Measurements from ENCODE around the gene HS6ST3. TPM values are rescaled to one million over a fixed set of nuclear protein-coding genes. Genes with fewer than 3 reads are reported as not detected.

HS6ST3 gene
- total and polyA plus RNA-seq, 2 of the 13 experiments (the other 11 are each of a cell fraction or from before 2014, with no cell fraction given): not detected

DNA sequence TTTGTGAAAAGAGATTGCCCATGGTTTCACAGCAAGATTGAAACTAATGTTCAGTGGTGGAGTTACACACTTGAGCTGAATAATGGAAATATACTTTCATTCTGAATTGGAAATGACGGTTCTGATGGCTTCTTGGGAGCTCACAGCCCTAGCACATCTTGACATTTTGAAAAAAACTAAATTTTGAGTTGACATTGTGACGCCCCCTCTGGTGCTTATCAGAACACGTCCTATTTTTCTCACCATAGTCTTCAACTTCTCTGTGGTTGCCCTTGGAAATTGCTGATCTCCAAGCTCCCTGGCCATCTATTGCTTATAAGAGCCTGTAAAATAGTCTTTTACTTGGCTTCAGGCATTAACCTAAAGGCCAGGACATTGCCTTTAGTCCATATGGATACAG, 702.3 kb downstream of the HS6ST3 start:
- BruUV-seq (replicated peaks): no TSS peak
- Histone ChIP-seq H3K9ac (ENCODE audit: insufficient read depth, low read depth, low read length) (no peak overlapping the region), H2AFZ (ENCODE audit: low read length) (no peak overlapping the region), H3K9me3 (ENCODE audit: low read length) (no peaks in the 10 kb centered on the region), H3K4me3 (replicated peaks in 1 of 3; ENCODE audit: insufficient read depth in 1 of 3, low read depth in 2 of 3, low read length in 3 of 3) (no peak overlapping the region), H3K27me3 (ENCODE audit: control insufficient read depth in 1 of 2, insufficient read depth in 2 of 2, low read length in 2 of 2) (peaks cover 0 to 1% of the 10 kb centered on the region in 2 experiments; a peak in 2 of 5 replicates), H3K27ac (ENCODE audit: extremely low read length, insufficient read depth, low read length) (no peak overlapping the region), H3K4me1 (ENCODE audit: insufficient read depth, low read length) (no peaks in the 10 kb centered on the region), H4K20me1 (ENCODE audit: insufficient read depth, low read length) (no peaks in the 10 kb centered on the region), H3K79me2 (ENCODE audit: insufficient read depth, low read length) (no peaks in the 10 kb centered on the region), H3K36me3 (replicated peaks in 1 of 2; ENCODE audit: control insufficient read depth in 1 of 2, insufficient read depth in 2 of 2, low read length in 2 of 2) (no peaks in the 10 kb centered on the region), H3K4me2 (ENCODE audit: low read depth, low read length) (no peak overlapping the region)
- in situ Hi-C loops (cut with HindIII; ENCODE audit: extremely low pct_ligation_motif_present, low pct_unique_long_range_greater_than_20kb): no loop called here
- CTCF ChIA-PET (ENCODE audit: low intra/inter-chr PET ratio, low total read pairs): no interaction called here
- POLR2A ChIA-PET: no interaction called here
- WGBS (ENCODE audit: low lambda C conversion rate): 11% methylated on average over 3 of the region's 3 CpGs
- intact Hi-C loops (cut with micrococcal nuclease; ENCODE audit: unreplicated experiment): no loop called here
- FAIRE-seq (no peak), ATAC-seq (no peak), DNase-seq (ENCODE audit: low spot score) (no peak)
- TF ChIP-seq, protein P1, sequence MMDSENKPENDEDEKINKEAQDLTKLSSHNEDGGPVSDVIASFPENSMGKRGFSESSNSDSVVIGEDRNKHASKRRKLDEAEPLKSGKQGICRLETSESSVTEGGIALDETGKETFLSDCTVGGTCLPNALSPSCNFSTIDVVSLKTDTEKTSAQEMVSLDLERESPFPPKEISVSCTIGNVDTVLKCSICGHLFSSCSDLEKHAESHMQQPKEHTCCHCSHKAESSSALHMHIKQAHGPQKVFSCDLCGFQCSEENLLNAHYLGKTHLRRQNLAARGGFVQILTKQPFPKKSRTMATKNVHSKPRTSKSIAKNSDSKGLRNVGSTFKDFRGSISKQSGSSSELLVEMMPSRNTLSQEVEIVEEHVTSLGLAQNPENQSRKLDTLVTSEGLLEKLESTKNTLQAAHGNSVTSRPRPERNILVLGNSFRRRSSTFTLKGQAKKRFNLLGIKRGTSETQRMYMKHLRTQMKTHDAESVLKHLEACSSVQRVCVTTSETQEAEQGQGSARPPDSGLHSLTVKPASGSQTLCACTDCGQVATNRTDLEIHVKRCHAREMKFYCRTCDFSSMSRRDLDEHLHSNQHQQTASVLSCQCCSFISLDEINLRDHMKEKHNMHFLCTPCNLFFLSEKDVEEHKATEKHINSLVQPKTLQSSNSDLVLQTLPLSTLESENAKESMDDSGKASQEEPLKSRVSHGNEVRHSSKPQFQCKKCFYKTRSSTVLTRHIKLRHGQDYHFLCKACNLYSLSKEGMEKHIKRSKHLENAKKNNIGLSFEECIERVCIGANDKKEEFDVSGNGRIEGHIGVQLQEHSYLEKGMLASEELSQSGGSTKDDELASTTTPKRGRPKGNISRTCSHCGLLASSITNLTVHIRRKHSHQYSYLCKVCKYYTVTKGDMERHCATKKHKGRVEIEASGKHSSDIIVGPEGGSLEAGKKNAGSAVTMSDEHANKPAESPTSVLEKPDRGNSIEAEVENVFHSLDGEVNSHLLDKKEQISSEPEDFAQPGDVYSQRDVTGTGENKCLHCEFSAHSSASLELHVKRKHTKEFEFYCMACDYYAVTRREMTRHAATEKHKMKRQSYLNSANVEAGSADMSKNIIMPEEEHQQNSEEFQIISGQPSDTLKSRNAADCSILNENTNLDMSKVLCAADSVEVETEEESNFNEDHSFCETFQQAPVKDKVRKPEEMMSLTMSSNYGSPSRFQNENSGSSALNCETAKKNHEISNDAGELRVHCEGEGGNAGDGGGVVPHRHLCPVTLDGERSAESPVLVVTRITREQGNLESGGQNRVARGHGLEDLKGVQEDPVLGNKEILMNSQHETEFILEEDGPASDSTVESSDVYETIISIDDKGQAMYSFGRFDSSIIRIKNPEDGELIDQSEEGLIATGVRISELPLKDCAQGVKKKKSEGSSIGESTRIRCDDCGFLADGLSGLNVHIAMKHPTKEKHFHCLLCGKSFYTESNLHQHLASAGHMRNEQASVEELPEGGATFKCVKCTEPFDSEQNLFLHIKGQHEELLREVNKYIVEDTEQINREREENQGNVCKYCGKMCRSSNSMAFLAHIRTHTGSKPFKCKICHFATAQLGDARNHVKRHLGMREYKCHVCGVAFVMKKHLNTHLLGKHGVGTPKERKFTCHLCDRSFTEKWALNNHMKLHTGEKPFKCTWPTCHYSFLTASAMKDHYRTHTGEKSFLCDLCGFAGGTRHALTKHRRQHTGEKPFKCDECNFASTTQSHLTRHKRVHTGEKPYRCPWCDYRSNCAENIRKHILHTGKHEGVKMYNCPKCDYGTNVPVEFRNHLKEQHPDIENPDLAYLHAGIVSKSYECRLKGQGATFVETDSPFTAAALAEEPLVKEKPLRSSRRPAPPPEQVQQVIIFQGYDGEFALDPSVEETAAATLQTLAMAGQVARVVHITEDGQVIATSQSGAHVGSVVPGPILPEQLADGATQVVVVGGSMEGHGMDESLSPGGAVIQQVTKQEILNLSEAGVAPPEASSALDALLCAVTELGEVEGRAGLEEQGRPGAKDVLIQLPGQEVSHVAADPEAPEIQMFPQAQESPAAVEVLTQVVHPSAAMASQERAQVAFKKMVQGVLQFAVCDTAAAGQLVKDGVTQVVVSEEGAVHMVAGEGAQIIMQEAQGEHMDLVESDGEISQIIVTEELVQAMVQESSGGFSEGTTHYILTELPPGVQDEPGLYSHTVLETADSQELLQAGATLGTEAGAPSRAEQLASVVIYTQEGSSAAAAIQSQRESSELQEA (CRISPR knock-in tag; IDR thresholded peaks at IDR 0.05; ENCODE audit: not compliant biosample characterization): no peak
- TF ChIP-seq RAD21 (CRISPR knock-in tag; IDR thresholded peaks at IDR 0.05): no peak
- TF ChIP-seq, protein P2, sequence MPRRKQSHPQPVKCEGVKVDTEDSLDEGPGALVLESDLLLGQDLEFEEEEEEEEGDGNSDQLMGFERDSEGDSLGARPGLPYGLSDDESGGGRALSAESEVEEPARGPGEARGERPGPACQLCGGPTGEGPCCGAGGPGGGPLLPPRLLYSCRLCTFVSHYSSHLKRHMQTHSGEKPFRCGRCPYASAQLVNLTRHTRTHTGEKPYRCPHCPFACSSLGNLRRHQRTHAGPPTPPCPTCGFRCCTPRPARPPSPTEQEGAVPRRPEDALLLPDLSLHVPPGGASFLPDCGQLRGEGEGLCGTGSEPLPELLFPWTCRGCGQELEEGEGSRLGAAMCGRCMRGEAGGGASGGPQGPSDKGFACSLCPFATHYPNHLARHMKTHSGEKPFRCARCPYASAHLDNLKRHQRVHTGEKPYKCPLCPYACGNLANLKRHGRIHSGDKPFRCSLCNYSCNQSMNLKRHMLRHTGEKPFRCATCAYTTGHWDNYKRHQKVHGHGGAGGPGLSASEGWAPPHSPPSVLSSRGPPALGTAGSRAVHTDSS (CRISPR knock-in tag; conservative IDR thresholded peaks at IDR 0.05): no peak
- TF ChIP-seq, protein P3, sequence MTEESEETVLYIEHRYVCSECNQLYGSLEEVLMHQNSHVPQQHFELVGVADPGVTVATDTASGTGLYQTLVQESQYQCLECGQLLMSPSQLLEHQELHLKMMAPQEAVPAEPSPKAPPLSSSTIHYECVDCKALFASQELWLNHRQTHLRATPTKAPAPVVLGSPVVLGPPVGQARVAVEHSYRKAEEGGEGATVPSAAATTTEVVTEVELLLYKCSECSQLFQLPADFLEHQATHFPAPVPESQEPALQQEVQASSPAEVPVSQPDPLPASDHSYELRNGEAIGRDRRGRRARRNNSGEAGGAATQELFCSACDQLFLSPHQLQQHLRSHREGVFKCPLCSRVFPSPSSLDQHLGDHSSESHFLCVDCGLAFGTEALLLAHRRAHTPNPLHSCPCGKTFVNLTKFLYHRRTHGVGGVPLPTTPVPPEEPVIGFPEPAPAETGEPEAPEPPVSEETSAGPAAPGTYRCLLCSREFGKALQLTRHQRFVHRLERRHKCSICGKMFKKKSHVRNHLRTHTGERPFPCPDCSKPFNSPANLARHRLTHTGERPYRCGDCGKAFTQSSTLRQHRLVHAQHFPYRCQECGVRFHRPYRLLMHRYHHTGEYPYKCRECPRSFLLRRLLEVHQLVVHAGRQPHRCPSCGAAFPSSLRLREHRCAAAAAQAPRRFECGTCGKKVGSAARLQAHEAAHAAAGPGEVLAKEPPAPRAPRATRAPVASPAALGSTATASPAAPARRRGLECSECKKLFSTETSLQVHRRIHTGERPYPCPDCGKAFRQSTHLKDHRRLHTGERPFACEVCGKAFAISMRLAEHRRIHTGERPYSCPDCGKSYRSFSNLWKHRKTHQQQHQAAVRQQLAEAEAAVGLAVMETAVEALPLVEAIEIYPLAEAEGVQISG (CRISPR knock-in tag; IDR thresholded peaks at IDR 0.05): no peak
- TF ChIP-seq HMG20A (CRISPR knock-in tag; IDR thresholded peaks at IDR 0.05; ENCODE audit: borderline replicate concordance): no peak
- no peak for TF ChIP-seq FOSL1 (CRISPR knock-in tag; IDR thresholded peaks at IDR 0.05; ENCODE audit: borderline replicate concordance)
- no peak for TF ChIP-seq ZNF709 (CRISPR knock-in tag; IDR thresholded peaks at IDR 0.05)
- TF ChIP-seq, protein P4, sequence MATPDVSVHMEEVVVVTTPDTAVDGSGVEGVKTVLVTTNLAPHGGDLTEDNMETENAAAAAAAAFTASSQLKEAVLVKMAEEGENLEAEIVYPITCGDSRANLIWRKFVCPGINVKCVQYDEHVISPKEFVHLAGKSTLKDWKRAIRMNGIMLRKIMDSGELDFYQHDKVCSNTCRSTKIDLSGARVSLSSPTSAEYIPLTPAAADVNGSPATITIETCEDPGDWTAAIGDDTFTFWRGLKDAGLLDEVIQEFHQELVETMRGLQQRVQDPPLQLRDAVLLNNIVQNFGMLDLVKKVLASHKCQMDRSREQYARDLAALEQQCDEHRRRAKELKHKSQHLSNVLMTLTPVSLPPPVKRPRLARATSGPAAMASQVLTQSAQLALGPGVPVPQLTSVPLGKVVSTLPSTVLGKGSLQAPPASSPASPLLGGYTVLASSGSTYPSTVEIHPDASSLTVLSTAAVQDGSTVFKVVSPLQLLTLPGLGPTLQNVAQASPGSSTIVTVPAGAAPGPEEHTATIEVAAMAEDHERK (CRISPR knock-in tag; IDR thresholded peaks at IDR 0.05; ENCODE audit: low read depth): no peak
